ENCODE data around the gene LRRC17. TPM values are rescaled to one million over a fixed set of nuclear protein-coding genes. Genes with fewer than 3 reads are reported as not detected.

Gene LRRC17
- total RNA-seq, 4 donors from 2014 or later: 0.69 to 3.2 (median 2.6) TPM; not detected in 1

DNA sequence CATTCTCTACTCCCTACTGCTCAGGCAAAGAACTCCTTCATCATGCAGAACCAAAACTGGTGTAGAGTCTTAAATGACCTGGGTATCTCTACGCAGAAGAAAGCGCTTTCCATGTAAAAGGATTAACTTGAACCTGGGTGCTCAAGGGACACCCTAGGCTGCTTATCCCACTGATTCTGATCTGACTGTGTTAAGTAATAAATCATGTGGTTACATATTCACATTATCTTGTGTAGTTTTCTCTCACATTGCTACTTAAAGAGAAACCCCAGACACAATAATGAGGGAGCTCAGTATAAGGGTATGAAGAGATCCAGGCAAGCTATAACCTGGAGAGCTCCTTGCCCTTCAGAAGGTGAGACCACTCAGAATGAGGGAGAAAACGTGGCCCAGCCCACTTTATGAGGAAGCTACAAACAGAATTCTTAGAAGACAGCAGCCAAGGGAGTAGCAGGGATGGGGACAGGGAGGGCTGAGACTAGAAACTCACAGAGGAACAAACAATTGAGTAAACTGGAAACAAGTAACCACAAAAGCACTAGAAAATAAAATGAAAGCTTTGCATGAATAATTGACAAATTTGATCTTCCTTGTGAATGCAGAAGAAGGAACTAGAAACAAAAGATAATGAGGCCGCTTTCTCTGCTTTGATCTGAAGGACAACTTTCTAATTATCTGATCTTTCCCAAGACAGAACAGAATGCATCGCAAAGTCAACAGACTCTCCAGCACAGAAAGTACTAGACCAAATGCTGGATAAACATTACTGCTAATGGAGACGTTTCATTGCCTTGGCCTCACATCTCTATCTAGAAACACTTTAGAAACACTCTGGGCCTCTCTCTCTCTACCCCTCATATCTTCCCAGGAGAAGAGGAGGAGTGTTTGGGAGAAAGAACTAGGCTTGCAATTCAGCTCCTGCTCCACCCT is 76.1 kb downstream of the LRRC17 start:
- ATAC-seq (ENCODE audit: low FRiP score) (no peak), DNase-seq (ENCODE audit: low spot score) (no peak)
- TF ChIP-seq, protein P1, sequence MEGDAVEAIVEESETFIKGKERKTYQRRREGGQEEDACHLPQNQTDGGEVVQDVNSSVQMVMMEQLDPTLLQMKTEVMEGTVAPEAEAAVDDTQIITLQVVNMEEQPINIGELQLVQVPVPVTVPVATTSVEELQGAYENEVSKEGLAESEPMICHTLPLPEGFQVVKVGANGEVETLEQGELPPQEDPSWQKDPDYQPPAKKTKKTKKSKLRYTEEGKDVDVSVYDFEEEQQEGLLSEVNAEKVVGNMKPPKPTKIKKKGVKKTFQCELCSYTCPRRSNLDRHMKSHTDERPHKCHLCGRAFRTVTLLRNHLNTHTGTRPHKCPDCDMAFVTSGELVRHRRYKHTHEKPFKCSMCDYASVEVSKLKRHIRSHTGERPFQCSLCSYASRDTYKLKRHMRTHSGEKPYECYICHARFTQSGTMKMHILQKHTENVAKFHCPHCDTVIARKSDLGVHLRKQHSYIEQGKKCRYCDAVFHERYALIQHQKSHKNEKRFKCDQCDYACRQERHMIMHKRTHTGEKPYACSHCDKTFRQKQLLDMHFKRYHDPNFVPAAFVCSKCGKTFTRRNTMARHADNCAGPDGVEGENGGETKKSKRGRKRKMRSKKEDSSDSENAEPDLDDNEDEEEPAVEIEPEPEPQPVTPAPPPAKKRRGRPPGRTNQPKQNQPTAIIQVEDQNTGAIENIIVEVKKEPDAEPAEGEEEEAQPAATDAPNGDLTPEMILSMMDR (IDR thresholded peaks at IDR 0.05): no peak

DNA sequence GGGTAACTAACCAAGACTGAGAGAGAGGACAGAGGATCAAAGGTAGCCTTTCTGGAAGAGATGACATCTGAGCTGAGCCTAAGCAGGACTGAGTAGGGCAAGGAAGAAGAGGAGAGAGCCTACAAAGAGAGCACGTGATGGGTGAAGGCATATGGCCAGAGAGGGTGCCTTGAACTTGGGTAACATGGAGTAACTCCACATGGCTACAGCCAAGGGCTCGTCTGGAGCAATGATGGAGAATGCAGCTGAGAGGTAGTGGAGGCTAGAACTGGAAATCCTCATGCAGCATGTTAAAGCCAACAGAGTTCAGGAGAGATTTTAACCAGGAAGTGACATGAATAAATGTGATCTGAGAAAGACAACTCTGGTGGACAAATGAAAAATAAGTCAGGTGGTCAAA is 77.8 kb downstream of the LRRC17 start:
- DNase-seq (ENCODE audit: low spot score) (no peak), ATAC-seq (ENCODE audit: low FRiP score) (no peak)
- TF ChIP-seq, protein P1 (IDR thresholded peaks at IDR 0.05): no peak

DNA sequence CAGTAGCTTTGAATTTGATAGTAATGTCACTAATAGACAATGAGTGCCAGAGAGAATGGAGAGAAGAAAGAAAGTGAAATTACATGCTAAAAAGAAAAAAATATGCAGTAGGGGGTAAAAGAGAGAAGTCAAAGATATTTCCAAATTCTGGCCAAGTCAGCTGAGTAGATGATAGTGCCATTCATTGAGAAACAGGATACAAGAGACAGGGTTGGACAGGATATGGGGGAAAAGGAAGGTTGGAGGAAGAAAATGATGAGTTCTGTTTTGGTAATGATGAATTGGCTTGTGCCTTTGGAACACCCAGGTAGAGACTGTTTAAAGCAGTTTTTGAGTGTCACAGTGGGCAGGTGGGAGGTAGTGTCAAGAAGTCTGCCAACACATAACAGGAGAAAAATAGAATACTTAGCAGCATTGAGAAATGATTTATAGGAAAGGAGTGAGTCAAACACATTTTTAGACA is 78.3 kb downstream of the LRRC17 start:
- ATAC-seq (ENCODE audit: low FRiP score): peak; percentile 19
- DNase-seq (ENCODE audit: low spot score): no peak
- TF ChIP-seq, protein P1 (IDR thresholded peaks at IDR 0.05): no peak

DNA sequence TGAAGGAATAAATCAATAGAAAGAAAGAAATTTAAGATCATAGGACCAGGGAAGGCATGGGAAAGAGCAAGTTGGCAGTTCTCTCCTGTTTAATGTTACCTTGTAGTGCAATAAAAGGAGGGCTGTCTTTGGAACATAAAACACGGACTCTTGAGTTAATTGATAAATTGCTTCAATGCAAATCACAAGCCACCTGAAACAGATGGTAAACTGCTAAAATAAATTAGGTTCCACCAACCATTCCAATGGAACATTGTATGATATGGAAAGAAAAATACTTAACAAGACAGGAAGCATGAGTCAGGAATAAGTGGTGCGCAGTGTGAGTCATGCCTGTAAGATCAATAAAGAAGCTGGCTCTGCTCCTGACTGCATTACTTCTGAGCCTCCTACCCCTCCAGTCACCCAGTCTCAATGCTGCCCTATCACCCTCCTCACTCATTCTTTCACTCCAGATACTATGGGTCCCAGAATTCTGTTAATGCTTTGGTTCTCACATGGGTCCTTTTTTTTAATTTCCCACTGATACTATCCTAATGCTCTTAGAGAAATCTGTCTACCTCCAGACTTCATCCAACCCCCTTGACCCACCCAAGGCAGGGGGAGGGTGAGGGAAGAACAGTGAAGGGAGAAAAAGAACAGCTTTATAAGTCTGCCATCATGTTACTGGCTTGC is 78.9 kb downstream of the LRRC17 start:
- TF ChIP-seq, protein P1 (IDR thresholded peaks at IDR 0.05): no peak
- peak; percentile 65 for ATAC-seq (ENCODE audit: low FRiP score)
- DNase-seq (ENCODE audit: low spot score): no peak

DNA sequence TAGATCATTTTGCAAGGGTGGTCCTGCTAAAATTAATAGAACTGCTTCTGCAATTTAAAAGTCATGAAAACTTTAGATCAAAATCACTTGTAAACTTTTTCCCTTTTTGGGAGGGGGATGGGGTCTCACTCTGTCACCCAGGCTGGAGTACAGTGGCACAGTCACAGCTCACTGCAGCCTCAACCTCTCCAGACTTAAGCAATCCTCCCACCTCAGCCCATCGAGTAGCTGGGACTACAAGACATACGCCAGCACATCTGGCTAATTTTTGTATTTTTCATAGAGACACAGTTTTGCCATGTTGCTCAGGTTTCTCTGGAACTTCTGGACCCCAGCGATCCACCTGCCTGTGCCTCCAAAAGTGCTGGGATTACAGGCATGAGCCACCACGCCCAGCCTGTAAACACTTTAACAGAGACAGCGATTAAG is 79.7 kb downstream of the LRRC17 start:
- DNase-seq (ENCODE audit: low spot score): no peak
- ATAC-seq (ENCODE audit: low FRiP score): no peak
- TF ChIP-seq, protein P1 (IDR thresholded peaks at IDR 0.05): no peak

DNA sequence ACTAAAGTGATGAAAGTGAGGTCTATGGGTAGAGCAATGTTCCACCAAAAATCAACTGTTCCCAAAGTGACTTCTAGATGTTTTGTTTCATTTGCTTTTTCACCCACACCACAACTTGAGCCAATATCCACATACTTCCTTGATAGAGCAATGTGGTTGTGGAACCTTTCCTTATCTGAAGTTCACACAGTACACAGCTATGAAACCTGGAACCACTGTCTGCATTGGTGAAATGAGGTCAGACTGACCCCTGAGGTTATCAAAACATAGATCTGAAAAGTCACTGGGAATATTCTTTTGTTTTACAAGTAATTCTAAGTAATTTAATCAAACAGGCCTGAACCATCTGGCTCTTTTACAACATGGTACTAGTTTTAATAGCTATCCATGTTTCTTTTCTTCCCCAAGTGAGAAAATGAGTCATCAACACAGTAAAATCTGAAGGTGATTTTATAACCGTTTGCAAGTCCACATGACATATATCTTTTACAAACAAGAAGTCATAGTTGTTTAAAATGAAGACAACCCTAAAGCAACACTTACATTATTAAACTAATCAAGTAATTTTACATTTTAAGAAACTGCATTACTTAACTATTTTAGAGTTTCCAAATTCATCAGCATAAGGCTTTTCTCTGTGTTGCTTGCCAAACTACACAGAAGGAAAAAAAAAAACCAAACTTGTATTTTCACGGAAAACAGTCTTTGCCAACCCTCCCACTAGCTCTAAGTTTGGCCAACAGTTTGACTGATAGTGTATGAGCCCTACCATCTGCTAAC is 80.3 kb downstream of the LRRC17 start:
- ATAC-seq (ENCODE audit: low FRiP score) (peak; percentile 81), DNase-seq (ENCODE audit: low spot score) (no peak)
- TF ChIP-seq, protein P1 (IDR thresholded peaks at IDR 0.05): no peak
